ENCODE data around the gene EIF2B1. TPM values are rescaled to one million over a fixed set of nuclear protein-coding genes. Genes with fewer than 3 reads are reported as not detected.

EIF2B1 gene
- total and polyA plus RNA-seq, 11 donors, result 17.0 to 109 (median 30.1) TPM

DNA sequence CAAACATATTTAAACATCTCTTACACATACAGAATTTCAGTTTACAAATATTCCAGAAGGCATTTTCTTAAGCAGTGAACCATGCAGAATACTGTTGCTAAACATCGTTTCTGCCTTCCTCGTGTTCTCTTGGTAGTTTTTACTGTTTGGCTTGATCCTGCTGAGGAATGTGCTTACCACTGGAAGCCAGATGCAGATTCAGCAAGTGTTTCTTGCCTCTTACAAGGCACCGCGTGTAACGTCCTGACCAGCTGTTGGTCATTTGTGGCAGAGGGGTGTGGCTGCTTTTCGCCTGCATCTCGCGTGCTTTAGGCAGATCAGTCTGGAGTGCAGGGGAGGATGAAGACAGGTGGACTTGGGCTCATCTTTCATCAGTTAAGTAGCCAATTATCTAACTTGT, 12.4 kb downstream of the EIF2B1 start:
- no peak for DNase-seq
- ATAC-seq, result no peak
- peaks cover 0 to 100% (median 98%) of the 10 kb centered on the region in 9 donors for H3K36me3 ChIP-seq
- intact Hi-C loops (cut with DNase I), result no loop called here
- WGBS, 4 donors, result 70 to 86% (median 76%) methylated on average over 8 of the region's 8 CpGs
- no peak for TF ChIP-seq POLR2A (IDR thresholded peaks at IDR 0.05)
- TF ChIP-seq, protein P1, sequence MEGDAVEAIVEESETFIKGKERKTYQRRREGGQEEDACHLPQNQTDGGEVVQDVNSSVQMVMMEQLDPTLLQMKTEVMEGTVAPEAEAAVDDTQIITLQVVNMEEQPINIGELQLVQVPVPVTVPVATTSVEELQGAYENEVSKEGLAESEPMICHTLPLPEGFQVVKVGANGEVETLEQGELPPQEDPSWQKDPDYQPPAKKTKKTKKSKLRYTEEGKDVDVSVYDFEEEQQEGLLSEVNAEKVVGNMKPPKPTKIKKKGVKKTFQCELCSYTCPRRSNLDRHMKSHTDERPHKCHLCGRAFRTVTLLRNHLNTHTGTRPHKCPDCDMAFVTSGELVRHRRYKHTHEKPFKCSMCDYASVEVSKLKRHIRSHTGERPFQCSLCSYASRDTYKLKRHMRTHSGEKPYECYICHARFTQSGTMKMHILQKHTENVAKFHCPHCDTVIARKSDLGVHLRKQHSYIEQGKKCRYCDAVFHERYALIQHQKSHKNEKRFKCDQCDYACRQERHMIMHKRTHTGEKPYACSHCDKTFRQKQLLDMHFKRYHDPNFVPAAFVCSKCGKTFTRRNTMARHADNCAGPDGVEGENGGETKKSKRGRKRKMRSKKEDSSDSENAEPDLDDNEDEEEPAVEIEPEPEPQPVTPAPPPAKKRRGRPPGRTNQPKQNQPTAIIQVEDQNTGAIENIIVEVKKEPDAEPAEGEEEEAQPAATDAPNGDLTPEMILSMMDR (IDR thresholded peaks at IDR 0.05), result no peak
- no peaks in the 10 kb centered on the region for H3K9me3 ChIP-seq
- no peak overlapping the region for H3K27ac ChIP-seq
- H3K27me3 ChIP-seq, result no peaks in the 10 kb centered on the region
- H3K4me1 ChIP-seq, result peaks cover 0 to 6% (median 0%) of the 10 kb centered on the region in 12 donors
- no peak overlapping the region for H3K4me3 ChIP-seq

DNA sequence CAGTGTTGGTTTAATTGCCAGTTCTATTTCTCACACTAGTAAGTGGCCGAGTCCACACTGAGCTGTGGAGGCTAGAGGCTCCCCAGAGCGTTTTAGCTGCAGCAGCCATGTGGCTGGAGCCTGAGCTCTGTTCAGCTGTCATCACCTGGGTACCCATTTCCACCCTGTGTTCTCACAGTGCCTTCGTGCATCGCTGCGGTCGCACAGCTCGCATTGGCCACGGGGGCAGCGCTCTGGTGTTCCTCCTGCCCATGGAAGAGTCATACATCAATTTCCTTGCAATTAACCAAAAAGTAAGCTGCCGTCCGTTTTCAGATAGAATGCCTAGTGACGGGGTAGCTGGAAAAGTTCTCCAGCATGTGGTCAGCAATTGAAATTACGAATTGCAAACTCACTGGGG, 15.9 kb downstream of the EIF2B1 start:
- no peaks in the 10 kb centered on the region for H3K27me3 ChIP-seq
- peaks cover 0 to 16% (median 0%) of the 10 kb centered on the region in 12 donors for H3K4me1 ChIP-seq
- TF ChIP-seq, protein P1 (IDR thresholded peaks at IDR 0.05), result no peak
- TF ChIP-seq POLR2A (IDR thresholded peaks at IDR 0.05), result no peak
- no peak overlapping the region for H3K4me3 ChIP-seq
- no peak for DNase-seq
- intact Hi-C loops (cut with DNase I), result no loop called here
- H3K27ac ChIP-seq, result no peak overlapping the region
- no peak for ATAC-seq
- 68 to 87% (median 78%) methylated on average over 13 of the region's 13 CpGs for WGBS, 4 donors
- H3K9me3 ChIP-seq, result no peaks in the 10 kb centered on the region
- peaks cover 0 to 100% (median 98%) of the 10 kb centered on the region in 9 donors for H3K36me3 ChIP-seq

DNA sequence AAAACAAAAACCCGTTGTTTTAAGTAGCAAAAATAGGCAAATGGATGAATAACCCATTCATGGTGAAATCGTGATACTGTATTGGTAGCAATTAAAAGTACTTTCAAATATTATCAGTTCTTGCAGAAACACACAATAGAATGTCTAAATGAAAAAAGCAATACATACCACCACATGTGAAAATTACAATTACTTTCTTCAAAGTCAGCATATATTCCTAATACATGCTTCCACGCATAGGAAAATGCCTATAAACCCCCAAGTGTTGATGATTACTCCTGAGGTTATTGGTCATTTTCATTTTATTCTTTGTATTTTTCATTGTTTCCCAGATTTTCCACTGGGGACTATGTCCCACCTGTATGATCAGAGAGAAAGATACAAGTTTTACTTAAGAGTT, 16.3 kb downstream of the EIF2B1 start:
- no peak overlapping the region for H3K4me3 ChIP-seq
- 86 to 97% (median 88%) methylated on average over 3 of the region's 3 CpGs for whole genome bisulfite sequencing, 4 donors

DNA sequence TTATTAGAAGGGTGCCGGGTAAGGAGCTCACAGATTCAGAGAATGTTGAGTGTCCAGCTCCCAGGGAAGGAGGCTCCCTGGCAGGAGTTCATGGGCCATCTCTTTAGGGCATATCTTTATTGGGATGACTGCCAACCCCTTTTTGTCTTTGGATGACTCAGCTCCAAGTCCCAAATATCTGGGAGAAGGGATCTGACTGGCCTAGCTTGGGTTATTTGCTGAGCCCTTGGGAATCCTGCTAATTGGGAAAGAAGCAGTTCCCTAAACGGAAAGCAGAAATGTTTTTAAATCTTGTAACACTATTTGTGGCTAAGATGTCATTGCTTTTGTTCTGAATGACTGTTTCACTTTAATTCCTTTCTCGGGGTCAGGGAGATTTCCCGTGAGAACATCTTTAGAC, 19.0 kb downstream of the EIF2B1 start:
- Histone ChIP-seq H3K36me3 (peaks cover 3 to 100% (median 97%) of the 10 kb centered on the region in 9 donors), H3K4me3 (no peak overlapping the region), H3K27ac (peak overlapping the region in 6 of 12 donors; percentile 1 to 42 (median 26)), H3K27me3 (no peaks in the 10 kb centered on the region), H3K4me1 (peaks cover 0 to 16% (median 0%) of the 10 kb centered on the region in 12 donors), H3K9me3 (no peaks in the 10 kb centered on the region)
- WGBS, 4 donors, result 54 to 70% (median 64%) methylated on average over 4 of the region's 4 CpGs
- ATAC-seq, result peak in 3 of 4 donors; percentile 45 to 62 (median 52)
- TF ChIP-seq POLR2A (IDR thresholded peaks at IDR 0.05), result no peak
- TF ChIP-seq, protein P1 (IDR thresholded peaks at IDR 0.05), result no peak
- intact Hi-C loops (cut with DNase I), result no loop called here
- DNase-seq, result peak in 1 of 5 donors; percentile 13

More for the DNA sequence above, 16.3 kb downstream of the EIF2B1 start:
- no peak for DNase-seq
- Histone ChIP-seq H3K27ac (no peak overlapping the region), H3K27me3 (no peaks in the 10 kb centered on the region), H3K9me3 (no peaks in the 10 kb centered on the region), H3K4me1 (peaks cover 0 to 16% (median 0%) of the 10 kb centered on the region in 12 donors), H3K36me3 (peaks cover 0 to 100% (median 98%) of the 10 kb centered on the region in 9 donors)
- ATAC-seq, result no peak
- TF ChIP-seq POLR2A (IDR thresholded peaks at IDR 0.05), result no peak
- TF ChIP-seq, protein P1 (IDR thresholded peaks at IDR 0.05), result no peak
- intact Hi-C loops (cut with DNase I), result no loop called here
